RKO (cell line): ENCODE measurements around the gene RYR2.
A peak's percentile ranks its signal among the peaks of the same experiment; 100 is the strongest.
"Not testable (repeated sequence)": the region's sequence is repeated elsewhere in the genome, so short reads cannot be mapped to it uniquely, and the experiment has no call there.

ENCODE experiments used
- DNase-seq: peaks from one replicate; pipeline ENCODE4 v3.0.0-alpha.2; 2016; ENCODE audit warnings: low spot score

The RYR2 gene

GRCh38 chr1:237341391-237341790 is 299.4 kb downstream of the RYR2 start:
- DNase-seq = no peak

GRCh38 chr1:237342730-237343129 is 300.7 kb downstream of the RYR2 start:
- DNase-seq = no peak

- DNase-seq = no peak
Observed at GRCh38 chr1:237352747-237353146, 310.8 kb downstream of the RYR2 start.

GRCh38 chr1:237353918-237354317 is 311.9 kb downstream of the RYR2 start:
- DNase-seq = no peak

GRCh38 chr1:237355022-237355421 is 313.0 kb downstream of the RYR2 start:
- no peak for DNase-seq

DNA sequence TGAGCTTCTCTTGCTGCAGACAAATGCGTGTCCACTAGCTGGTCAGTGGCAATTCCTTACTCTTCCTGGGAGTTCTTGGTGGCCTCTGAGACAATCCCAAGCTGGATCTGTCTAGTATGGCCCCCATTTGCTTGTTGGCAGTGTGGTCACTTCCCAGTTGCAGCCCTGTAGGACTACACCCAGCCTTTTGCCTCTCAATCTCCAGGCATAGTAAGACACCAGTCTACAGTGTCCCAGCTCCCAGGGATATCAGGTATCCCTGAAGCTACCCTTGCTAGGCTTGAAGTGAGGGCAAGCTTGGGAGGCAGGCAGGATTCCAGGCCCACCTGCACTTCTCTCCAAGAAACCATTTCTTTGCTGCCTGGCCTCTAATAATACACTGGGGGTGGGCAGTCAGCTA is 316.6 kb downstream of the RYR2 start:
- no peak for DNase-seq

- DNase-seq = no peak
Observed at GRCh38 chr1:237367758-237368157, 325.8 kb downstream of the RYR2 start.

DNA sequence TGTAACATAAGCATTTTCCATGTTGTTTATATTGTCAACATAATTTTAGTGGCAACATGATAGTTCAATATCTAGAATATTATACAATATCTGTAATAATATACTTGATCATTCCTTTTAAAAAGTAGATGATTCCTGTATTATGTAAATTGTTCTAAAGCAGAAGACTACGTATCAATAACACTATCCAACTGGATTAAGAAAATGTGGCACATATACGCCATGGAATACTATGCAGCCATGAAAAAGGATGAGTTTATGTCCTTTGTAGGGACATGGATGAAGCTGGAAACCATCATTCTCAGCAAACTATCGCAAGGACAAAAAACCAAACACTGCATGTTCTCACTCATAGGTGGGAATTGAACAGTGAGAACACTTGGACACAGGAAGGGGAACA is 329.5 kb downstream of the RYR2 start:
- DNase-seq = not testable (repeated sequence)

- no peak for DNase-seq
Observed at GRCh38 chr1:237383791-237384190, 341.8 kb downstream of the RYR2 start.

DNA sequence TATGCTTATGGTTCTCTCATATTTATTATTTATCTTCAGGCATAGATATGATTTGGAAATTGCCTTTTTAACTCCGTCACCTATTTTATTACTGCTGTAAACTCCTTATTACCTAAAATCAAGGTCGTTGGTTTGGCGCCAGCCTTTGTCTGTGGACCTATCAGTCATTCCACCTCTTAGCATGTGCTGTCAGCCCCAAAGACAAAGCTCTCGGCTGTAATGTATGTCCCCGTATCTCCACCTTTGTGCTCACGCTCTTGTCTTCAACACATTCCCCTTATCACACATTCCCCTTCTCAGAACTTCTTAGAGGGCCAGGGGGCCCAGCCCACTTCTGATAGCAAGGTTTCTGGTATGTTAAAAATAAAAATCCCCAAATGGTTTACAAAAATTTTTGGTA is 342.2 kb downstream of the RYR2 start:
- DNase-seq = no peak

- peak; percentile 47 for DNase-seq
Observed at GRCh38 chr1:237386362-237387143, 344.6 kb downstream of the RYR2 start.

DNA sequence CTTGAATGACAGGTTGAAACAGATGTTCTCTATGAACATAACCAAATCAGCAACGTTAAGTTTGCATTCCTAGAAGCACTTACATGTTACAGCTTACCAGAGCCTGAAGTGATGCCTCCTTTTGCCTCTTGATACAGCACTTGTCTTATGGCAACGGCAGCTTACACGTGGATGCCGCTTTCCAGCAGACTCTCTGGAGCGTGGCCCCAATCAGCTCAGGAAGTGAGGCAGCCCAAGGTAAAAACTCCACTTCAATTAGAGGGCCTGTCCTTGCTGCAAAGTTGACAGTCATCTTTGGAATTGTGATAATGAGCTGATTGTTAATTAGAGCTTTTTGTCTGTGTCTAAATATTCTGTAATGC is 345.1 kb downstream of the RYR2 start:
- DNase-seq = no peak

GRCh38 chr1:237390823-237391222 is 348.8 kb downstream of the RYR2 start:
- peak; percentile 8 for DNase-seq

DNA sequence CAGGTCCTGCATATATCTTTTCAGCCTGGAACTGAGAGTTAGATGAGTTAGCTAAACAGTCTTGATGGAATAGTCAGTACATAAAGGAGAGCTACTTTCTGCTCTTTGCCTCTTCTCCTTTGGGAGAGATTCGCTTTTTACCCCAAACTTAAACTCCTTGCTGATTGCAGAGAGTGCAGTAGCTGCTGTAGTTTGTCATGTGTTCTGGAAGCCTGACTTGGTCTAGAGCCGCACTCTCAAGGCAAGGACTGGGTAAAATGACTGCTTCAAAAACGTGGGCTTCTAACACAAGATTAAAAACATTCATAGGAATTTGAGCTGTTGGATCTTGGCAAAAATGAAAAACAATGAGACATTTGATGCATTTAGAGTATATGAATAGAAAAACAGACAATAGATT is 351.6 kb downstream of the RYR2 start:
- DNase-seq = no peak

GRCh38 chr1:237394281-237394680 is 352.3 kb downstream of the RYR2 start:
- no peak for DNase-seq

DNA sequence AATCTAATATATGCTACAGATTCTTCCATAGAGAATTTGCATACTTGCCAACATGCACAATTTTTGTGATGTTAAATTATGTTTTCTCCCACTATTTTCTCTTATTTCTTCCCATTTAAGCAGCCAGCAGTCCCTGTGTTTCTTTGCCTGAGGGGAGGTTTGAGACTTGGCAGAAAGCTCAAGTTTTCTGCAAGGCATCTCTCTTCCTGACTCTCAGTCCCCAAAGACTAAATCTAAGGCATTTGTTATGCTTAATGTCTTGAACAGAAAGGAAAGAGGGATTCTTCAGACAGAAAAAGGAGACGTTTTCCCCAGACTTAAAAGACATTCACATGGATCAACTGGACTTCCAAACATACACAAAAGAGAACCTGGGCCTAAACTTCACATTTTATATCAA is 354.4 kb downstream of the RYR2 start:
- DNase-seq = no peak

- no peak for DNase-seq
Observed at GRCh38 chr1:237398751-237399150, 356.8 kb downstream of the RYR2 start.

DNA sequence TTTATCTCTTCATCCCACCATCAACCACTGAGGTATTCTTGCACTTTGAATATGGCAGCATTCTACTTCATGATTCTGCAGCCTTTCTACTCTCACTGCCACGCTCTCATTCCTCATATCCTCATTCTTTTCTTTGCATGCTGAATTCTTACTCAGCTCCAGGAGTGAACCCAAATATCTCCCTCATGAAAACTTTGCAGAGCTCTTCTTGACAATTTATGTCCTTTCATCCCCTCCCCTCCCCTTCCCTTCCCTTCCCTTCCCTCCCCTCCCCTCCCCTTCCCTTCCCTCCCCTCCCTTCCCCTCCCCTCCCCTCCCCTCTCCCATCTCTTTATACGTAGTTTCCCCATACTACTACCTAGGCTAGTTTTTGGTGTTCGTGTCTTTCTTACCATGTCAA is 363.9 kb downstream of the RYR2 start:
- no peak for DNase-seq

DNA sequence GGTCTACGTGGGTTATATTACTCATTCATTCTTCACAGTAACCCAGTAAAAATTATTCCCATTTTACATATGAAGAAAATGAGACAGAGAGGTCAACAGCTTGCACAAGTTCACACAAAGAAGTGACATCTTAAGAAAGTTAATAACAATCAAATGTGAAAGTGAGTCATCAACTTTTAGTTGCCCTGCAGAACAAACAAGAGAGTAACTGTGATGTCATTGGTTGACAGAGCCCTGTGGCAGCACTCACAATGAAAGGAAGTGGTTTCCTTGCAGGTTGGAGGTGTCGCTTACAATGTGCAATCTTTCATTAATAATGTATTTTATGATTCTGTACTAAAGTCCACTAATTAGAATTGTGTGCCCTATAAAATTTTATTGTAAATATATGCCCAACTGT is 369.6 kb downstream of the RYR2 start:
- DNase-seq = peak; percentile 3

DNA sequence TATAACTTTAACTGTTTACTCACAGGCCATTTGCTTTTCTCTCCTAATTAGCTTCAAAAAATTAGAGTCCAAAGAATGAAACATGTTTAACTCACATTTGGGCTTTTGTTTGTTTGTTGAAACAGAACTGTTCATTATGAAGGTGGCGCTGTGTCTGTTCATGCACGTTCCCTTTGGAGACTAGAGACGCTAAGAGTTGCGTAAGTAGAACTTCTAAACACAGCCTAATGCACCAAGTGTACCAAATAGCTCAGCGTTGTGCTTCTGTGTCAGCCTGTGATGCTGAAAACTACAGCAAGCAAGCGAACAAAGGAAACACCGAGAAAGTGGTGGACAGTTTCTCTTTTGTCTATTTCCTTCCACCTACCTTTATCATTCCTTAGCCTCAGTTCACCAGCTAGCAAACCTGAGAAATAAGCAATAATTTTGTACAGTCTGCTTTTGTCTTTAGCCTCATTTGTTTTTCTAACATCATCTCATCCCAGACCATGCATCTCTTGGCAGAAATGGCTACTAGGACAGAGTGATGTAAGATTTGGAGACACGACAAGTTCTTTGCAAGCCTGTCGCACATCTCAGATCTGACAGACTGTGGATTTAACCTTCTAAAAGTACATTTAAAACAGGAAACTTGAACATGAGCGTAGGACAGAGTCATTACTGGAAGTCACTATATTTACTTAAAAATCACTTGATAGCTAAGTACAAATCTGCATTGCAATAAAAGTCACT is 375.1 kb downstream of the RYR2 start:
- no peak for DNase-seq

- DNase-seq = no peak
Observed at GRCh38 chr1:237428809-237429208, 386.8 kb downstream of the RYR2 start.

DNA sequence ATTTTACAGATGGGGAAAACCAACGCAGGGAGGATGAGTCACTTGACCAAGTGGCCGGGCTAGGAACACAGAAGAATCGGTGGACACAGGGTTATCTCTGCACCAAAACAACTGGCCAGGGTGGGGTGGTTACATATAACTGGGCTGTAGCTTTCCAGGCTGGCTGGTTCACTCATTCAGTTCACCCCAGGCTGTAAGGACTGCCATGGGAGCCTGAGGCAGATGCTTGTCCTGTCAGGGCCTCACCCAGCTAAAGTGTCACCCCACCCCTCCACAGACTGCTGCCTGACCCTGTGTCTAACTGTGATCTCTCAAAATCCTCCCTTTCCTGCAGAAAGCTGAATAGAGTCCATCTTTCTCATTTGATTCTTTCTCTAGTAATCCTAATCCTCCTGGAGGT is 387.3 kb downstream of the RYR2 start:
- DNase-seq = no peak

DNA sequence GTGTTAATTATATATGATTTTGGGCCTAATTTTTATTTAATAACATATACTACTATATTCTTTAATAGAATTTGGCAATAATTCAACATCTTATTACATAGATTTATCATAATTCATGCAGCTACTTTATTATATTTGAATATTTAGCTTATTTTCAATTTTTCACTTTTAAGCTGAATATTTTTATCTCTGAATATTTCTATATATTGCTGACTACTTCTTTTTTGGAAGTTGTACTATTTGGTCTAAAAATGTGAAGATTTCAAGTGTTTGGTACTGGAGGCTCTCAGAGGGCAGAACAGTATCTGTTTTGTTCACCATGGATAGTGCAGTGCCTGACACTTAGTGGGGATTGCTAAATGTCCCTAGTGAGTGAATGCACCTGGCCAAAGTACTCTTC is 389.5 kb downstream of the RYR2 start:
- no peak for DNase-seq

DNA sequence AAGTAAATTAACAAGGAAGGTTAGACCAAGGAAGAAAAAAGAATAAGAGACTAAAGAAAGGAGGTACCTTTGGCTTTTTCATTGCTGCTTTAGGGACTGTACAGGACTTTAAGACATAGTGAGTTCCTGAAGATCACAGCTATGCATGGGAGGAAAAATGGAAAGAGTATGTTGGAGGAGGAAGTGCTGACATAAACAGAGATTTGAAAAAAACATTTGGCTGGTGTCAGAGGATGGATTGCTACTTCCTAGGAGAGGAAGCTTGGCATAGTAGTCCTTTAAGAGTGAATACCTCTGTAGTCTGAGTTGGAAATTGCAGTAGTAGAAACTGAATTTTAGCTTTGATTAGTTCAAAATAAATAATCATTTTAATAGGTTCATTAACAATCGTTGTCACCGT is 398.4 kb downstream of the RYR2 start:
- DNase-seq = no peak
